ENCODE results near the gene FGF14. TPM values are rescaled to one million over a fixed set of nuclear protein-coding genes. Genes with fewer than 3 reads are reported as not detected.

Gene FGF14
- total RNA-seq, 3 donors from 2014 or later (not counting 1 experiment from before 2014, with no cell fraction given): not detected

- H3K4me3 Mint-ChIP-seq: no peak overlapping the region
- no peak overlapping the region for H3K4me3 ChIP-seq (ENCODE audit: low read length)
- no peaks in the 10 kb centered on the region for H3K36me3 ChIP-seq (ENCODE audit: control insufficient read depth, insufficient read depth, low read length)
- no peaks in the 10 kb centered on the region for H3K4me1 Mint-ChIP-seq
- no peaks in the 10 kb centered on the region for H3K27me3 Mint-ChIP-seq (ENCODE audit: low read depth in 2 of 2)
- no peaks in the 10 kb centered on the region for H3K4me1 ChIP-seq (ENCODE audit: control insufficient read depth, insufficient read depth, low read length)
- intact Hi-C loops (cut with micrococcal nuclease): no loop called here
- no peak overlapping the region for H3K27ac Mint-ChIP-seq
- no peak for TF ChIP-seq CTCF (IDR thresholded peaks at IDR 0.05)
- no peak overlapping the region for H3K27ac ChIP-seq (ENCODE audit: low read length)
- ATAC-seq (no peak), DNase-seq (no peak)
- WGBS (ENCODE audit: insufficient coverage): 33% methylated on average over 2 of the region's 4 CpGs
- no peaks in the 10 kb centered on the region for H3K9me3 ChIP-seq (ENCODE audit: control insufficient read depth, insufficient read depth, low read length)
- H3K27me3 ChIP-seq (ENCODE audit: control insufficient read depth, insufficient read depth, low read length): no peaks in the 10 kb centered on the region
- no peaks in the 10 kb centered on the region for H3K36me3 Mint-ChIP-seq
- H3K9me3 Mint-ChIP-seq: peaks cover 0 to 2% of the 10 kb centered on the region in 2 donors
These were observed 225.0 kb downstream of the FGF14 start for GRCh38 chr13:102176846-102177245.

GRCh38 chr13:102172406-102172805, 229.4 kb downstream of the FGF14 start:
- H3K36me3 Mint-ChIP-seq: no peaks in the 10 kb centered on the region
- H3K4me3 Mint-ChIP-seq: no peak overlapping the region
- no peak overlapping the region for H3K27ac Mint-ChIP-seq
- Histone ChIP-seq H3K36me3 (ENCODE audit: control insufficient read depth, insufficient read depth, low read length) (no peaks in the 10 kb centered on the region), H3K4me3 (ENCODE audit: low read length) (no peak overlapping the region), H3K27ac (ENCODE audit: low read length) (no peak overlapping the region), H3K27me3 (ENCODE audit: control insufficient read depth, insufficient read depth, low read length) (no peaks in the 10 kb centered on the region), H3K9me3 (ENCODE audit: control insufficient read depth, insufficient read depth, low read length) (no peaks in the 10 kb centered on the region), H3K4me1 (ENCODE audit: control insufficient read depth, insufficient read depth, low read length) (no peaks in the 10 kb centered on the region)
- no peak for DNase-seq
- no peak for ATAC-seq
- intact Hi-C loops (cut with micrococcal nuclease): no loop called here
- H3K27me3 Mint-ChIP-seq (ENCODE audit: low read depth in 2 of 2): no peaks in the 10 kb centered on the region
- 67% methylated on average over 1 of the region's 1 CpG for WGBS (ENCODE audit: insufficient coverage)
- peaks cover 0 to 3% of the 10 kb centered on the region in 2 donors for H3K9me3 Mint-ChIP-seq
- TF ChIP-seq CTCF (IDR thresholded peaks at IDR 0.05): no peak
- H3K4me1 Mint-ChIP-seq: no peaks in the 10 kb centered on the region

- Histone ChIP-seq H3K9me3 (ENCODE audit: control insufficient read depth, insufficient read depth, low read length) (no peaks in the 10 kb centered on the region), H3K36me3 (ENCODE audit: control insufficient read depth, insufficient read depth, low read length) (no peaks in the 10 kb centered on the region), H3K27me3 (ENCODE audit: control insufficient read depth, insufficient read depth, low read length) (no peaks in the 10 kb centered on the region), H3K27ac (ENCODE audit: low read length) (no peak overlapping the region), H3K4me1 (ENCODE audit: control insufficient read depth, insufficient read depth, low read length) (no peaks in the 10 kb centered on the region), H3K4me3 (ENCODE audit: low read length) (no peak overlapping the region)
- 65% methylated on average over 6 of the region's 6 CpGs for WGBS (ENCODE audit: insufficient coverage)
- no peaks in the 10 kb centered on the region for H3K36me3 Mint-ChIP-seq
- peaks cover 4 to 6% of the 10 kb centered on the region in 2 donors for H3K9me3 Mint-ChIP-seq
- DNase-seq (no peak), ATAC-seq (no peak)
- no peak overlapping the region for H3K27ac Mint-ChIP-seq
- H3K4me3 Mint-ChIP-seq: no peak overlapping the region
- intact Hi-C loops (cut with micrococcal nuclease): no loop called here
- no peaks in the 10 kb centered on the region for H3K27me3 Mint-ChIP-seq (ENCODE audit: low read depth in 2 of 2)
- no peak for TF ChIP-seq CTCF (IDR thresholded peaks at IDR 0.05)
- H3K4me1 Mint-ChIP-seq: no peaks in the 10 kb centered on the region
These were observed 231.5 kb downstream of the FGF14 start for GRCh38 chr13:102170305-102170704.

GRCh38 chr13:102169471-102170015, 232.3 kb downstream of the FGF14 start:
- intact Hi-C loops (cut with micrococcal nuclease): no loop called here
- WGBS (ENCODE audit: insufficient coverage): 25% methylated on average over 1 of the region's 2 CpGs
- Mint-ChIP-seq H3K4me1 (no peaks in the 10 kb centered on the region), H3K27me3 (ENCODE audit: low read depth in 2 of 2) (no peaks in the 10 kb centered on the region), H3K4me3 (no peak overlapping the region), H3K9me3 (peaks cover 6% of the 10 kb centered on the region in 2 donors), H3K27ac (no peak overlapping the region), H3K36me3 (no peaks in the 10 kb centered on the region)
- no peak overlapping the region for H3K4me3 ChIP-seq (ENCODE audit: low read length)
- H3K27me3 ChIP-seq (ENCODE audit: control insufficient read depth, insufficient read depth, low read length): no peaks in the 10 kb centered on the region
- no peak for ATAC-seq
- H3K4me1 ChIP-seq (ENCODE audit: control insufficient read depth, insufficient read depth, low read length): no peaks in the 10 kb centered on the region
- H3K36me3 ChIP-seq (ENCODE audit: control insufficient read depth, insufficient read depth, low read length): no peaks in the 10 kb centered on the region
- TF ChIP-seq CTCF (IDR thresholded peaks at IDR 0.05): no peak
- no peaks in the 10 kb centered on the region for H3K9me3 ChIP-seq (ENCODE audit: control insufficient read depth, insufficient read depth, low read length)
- DNase-seq: no peak
- H3K27ac ChIP-seq (ENCODE audit: low read length): no peak overlapping the region

All from natural killer cell (primary cell).